Loucy (cell line): ENCODE measurements around the gene HBQ1.

Experiments used
- EZH2phosphoT487 ChIP-seq: fragments of 200-600 bp; IDR thresholded peaks from 2 replicates; pipeline ENCODE4 v1.6.1; 2018; ENCODE audit warnings: antibody characterized with exemption, mild to moderate bottlenecking, moderate library complexity, borderline replicate concordance
- TF ChIP-seq, protein P1 (sequence below): fragments of 200-600 bp; sonication (generic); conservative IDR thresholded peaks from 2 replicates; pipeline ENCODE4 v1.5.1; 2014; ENCODE audit warnings: mild to moderate bottlenecking, antibody characterized with exemption, low read length

- TF ChIP-seq, protein P1, sequence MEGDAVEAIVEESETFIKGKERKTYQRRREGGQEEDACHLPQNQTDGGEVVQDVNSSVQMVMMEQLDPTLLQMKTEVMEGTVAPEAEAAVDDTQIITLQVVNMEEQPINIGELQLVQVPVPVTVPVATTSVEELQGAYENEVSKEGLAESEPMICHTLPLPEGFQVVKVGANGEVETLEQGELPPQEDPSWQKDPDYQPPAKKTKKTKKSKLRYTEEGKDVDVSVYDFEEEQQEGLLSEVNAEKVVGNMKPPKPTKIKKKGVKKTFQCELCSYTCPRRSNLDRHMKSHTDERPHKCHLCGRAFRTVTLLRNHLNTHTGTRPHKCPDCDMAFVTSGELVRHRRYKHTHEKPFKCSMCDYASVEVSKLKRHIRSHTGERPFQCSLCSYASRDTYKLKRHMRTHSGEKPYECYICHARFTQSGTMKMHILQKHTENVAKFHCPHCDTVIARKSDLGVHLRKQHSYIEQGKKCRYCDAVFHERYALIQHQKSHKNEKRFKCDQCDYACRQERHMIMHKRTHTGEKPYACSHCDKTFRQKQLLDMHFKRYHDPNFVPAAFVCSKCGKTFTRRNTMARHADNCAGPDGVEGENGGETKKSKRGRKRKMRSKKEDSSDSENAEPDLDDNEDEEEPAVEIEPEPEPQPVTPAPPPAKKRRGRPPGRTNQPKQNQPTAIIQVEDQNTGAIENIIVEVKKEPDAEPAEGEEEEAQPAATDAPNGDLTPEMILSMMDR = no peak
- no peak for TF ChIP-seq EZH2phosphoT487
Measured at GRCh38 chr16:143047-143446, 37.2 kb upstream of the HBQ1 start.
